RWPE2 (cell line): ENCODE measurements around the gene TNK2.
"Not testable (repeated sequence)": the region's sequence is repeated elsewhere in the genome, so short reads cannot be mapped to it uniquely, and the experiment has no call there.

ENCODE experiments used
- ATAC-seq: fragments of 200-7000 bp; cut with Tn5 transposase; 3 replicates; pipeline ENCODE4 v1.9.1; 2021; ENCODE audit warnings: low read depth
- DNase-seq: peaks from one replicate; pipeline ENCODE4 v3.0.0-alpha.2; 2020; ENCODE audit warnings: low spot score
- H3K27ac ChIP-seq: fragments of 450-650 bp; 2 replicates; pipeline ENCODE4 v1.5.1; 2017; ENCODE audit warnings: mild to moderate bottlenecking; ENCODE audit not compliant: poor library complexity, severe bottlenecking
- H3K27me3 ChIP-seq: fragments of 250-450 bp; sonication (Bioruptor Pico); 2 replicates; pipeline ENCODE4 v1.5.1; 2021; ENCODE audit warnings: mild to moderate bottlenecking, moderate library complexity; ENCODE audit not compliant: insufficient read depth, poor library complexity, severe bottlenecking
- H3K36me3 ChIP-seq: fragments of 250-450 bp; sonication (Bioruptor Pico); 2 replicates; pipeline ENCODE4 v1.5.1; 2020; ENCODE audit warnings: low read depth, mild to moderate bottlenecking, moderate library complexity
- H3K4me1 ChIP-seq: fragments of 250-450 bp; sonication (Bioruptor Pico); 2 replicates; pipeline ENCODE4 v1.5.1; 2021; ENCODE audit warnings: mild to moderate bottlenecking, moderate library complexity; ENCODE audit not compliant: insufficient read depth, poor library complexity, severe bottlenecking
- H3K4me3 ChIP-seq: fragments of 250-450 bp; sonication (Bioruptor Pico); 2 replicates; pipeline ENCODE4 v1.5.1; 2021; ENCODE audit warnings: mild to moderate bottlenecking, moderate library complexity; ENCODE audit not compliant: severe bottlenecking
- H3K9me3 ChIP-seq: fragments of 250-450 bp; sonication (Bioruptor Pico); 2 replicates; pipeline ENCODE4 v1.5.1; 2021; ENCODE audit warnings: mild to moderate bottlenecking, moderate library complexity; ENCODE audit not compliant: severe bottlenecking
- TF ChIP-seq, protein P1 (sequence below): fragments of 450-650 bp; IDR thresholded peaks from one replicate; pipeline ENCODE4 v1.5.1; 2017; ENCODE audit warnings: mild to moderate bottlenecking, moderate library complexity; ENCODE audit not compliant: poor library complexity, severe bottlenecking

Gene TNK2

GRCh38 chr3:195916291-195916690 is 7.9 kb upstream of the TNK2 start:
- no peak for ATAC-seq
- H3K9me3 ChIP-seq = no peaks in the 10 kb centered on the region
- H3K4me1 ChIP-seq = peaks cover 33% of the 10 kb centered on the region
- no peak overlapping the region for H3K27ac ChIP-seq
- H3K27me3 ChIP-seq = no peaks in the 10 kb centered on the region
- TF ChIP-seq, protein P1, sequence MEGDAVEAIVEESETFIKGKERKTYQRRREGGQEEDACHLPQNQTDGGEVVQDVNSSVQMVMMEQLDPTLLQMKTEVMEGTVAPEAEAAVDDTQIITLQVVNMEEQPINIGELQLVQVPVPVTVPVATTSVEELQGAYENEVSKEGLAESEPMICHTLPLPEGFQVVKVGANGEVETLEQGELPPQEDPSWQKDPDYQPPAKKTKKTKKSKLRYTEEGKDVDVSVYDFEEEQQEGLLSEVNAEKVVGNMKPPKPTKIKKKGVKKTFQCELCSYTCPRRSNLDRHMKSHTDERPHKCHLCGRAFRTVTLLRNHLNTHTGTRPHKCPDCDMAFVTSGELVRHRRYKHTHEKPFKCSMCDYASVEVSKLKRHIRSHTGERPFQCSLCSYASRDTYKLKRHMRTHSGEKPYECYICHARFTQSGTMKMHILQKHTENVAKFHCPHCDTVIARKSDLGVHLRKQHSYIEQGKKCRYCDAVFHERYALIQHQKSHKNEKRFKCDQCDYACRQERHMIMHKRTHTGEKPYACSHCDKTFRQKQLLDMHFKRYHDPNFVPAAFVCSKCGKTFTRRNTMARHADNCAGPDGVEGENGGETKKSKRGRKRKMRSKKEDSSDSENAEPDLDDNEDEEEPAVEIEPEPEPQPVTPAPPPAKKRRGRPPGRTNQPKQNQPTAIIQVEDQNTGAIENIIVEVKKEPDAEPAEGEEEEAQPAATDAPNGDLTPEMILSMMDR = no peak
- no peaks in the 10 kb centered on the region for H3K36me3 ChIP-seq
- H3K4me3 ChIP-seq = no peak overlapping the region
- no peak for DNase-seq

GRCh38 chr3:195914648-195915473 is 6.5 kb upstream of the TNK2 start:
- H3K27ac ChIP-seq = peak overlapping the region; percentile 93

DNA sequence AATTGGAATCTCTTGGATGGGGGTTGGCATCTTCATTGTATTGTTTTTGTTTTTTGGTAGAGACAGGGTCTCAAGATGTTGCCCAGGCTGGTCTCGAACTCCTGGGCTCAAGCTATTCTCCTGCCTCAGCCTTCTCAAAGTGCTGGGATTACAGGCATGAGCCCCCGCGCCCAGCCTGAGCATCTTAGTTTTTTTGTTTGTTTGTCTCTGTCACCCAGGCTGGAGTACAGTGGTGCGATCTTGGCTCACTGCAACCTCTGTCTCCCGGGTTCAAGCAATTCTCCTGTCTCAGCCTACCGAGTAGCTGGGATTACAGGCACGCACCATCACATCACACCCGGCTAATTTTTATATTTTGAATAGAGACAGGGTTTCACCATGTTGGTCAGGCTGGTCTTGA is 5.8 kb upstream of the TNK2 start:
- H3K36me3 ChIP-seq, DNase-seq, H3K9me3 ChIP-seq, ATAC-seq, H3K4me3 ChIP-seq, H3K27me3 ChIP-seq: not testable (repeated sequence)
- Histone ChIP-seq H3K27ac (peak overlapping the region; percentile 93), H3K4me1 (peaks cover 33% of the 10 kb centered on the region)

More at GRCh38 chr3:195914648-195915473, 6.5 kb upstream of the TNK2 start:
- H3K9me3 ChIP-seq = no peaks in the 10 kb centered on the region
- peaks cover 33% of the 10 kb centered on the region for H3K4me1 ChIP-seq
- DNase-seq (peak; percentile 98), ATAC-seq (peak; percentile 83)
- TF ChIP-seq, protein P1 = peak; percentile 98
- no peaks in the 10 kb centered on the region for H3K27me3 ChIP-seq
- H3K4me3 ChIP-seq = no peak overlapping the region
- no peaks in the 10 kb centered on the region for H3K36me3 ChIP-seq

DNA sequence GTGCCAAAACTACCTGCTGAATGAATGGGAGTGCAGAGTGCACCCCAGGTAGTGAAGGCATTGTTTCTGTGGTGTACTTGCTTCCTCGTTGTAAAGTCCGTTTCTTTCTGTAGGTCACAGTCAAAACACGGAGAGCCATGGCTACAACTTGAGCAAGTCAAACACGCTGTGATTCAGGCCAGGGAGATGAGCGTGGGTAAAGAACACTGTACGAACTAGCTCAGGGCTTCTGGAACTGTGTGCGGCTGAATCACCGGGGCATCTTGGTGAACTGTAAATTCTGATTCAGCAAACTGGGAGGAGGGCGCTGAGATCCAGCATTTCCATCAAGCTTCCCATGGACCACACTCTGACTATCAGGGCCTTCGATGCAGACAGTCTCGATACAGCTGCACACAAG is 5.0 kb upstream of the TNK2 start:
- Histone ChIP-seq H3K27ac (peak overlapping the region; percentile 93), H3K36me3 (no peaks in the 10 kb centered on the region), H3K4me1 (peaks cover 33% of the 10 kb centered on the region), H3K9me3 (no peaks in the 10 kb centered on the region), H3K4me3 (no peak overlapping the region), H3K27me3 (no peaks in the 10 kb centered on the region)
- DNase-seq = peak; percentile 23
- no peak for ATAC-seq
- TF ChIP-seq, protein P1 = no peak

DNA sequence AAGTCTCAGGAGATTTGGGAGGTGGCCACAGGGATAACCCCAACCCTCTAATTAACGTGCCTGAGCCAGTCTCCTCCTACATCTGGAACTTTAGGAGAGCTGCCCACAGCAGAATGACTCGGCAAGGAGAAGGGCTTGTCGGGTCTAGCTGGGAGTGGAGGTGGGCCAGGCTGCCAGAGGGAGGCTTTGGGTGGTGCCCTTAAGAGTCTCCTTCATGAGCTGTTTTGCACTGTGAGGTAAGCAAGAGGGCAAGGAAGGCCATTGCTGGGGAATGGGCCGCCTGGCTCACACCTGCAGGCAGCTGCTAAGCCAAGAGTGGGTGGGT is 3.6 kb upstream of the TNK2 start:
- Histone ChIP-seq H3K36me3 (no peaks in the 10 kb centered on the region), H3K27me3 (no peaks in the 10 kb centered on the region), H3K4me3 (no peak overlapping the region), H3K4me1 (peaks cover 42% of the 10 kb centered on the region), H3K27ac (peak overlapping the region; percentile 60), H3K9me3 (no peaks in the 10 kb centered on the region)
- TF ChIP-seq, protein P1 = no peak
- DNase-seq (no peak), ATAC-seq (peak; percentile 4; the same call in 1 of the 3 replicates)
